Activated T-cell treated with anti-CD3 and anti-CD28 coated beads for 4 hours (primary cell): ENCODE measurements around the gene CT45A8.
"Not testable (repeated sequence)": the region's sequence is repeated elsewhere in the genome, so short reads cannot be mapped to it uniquely, and the experiment has no call there.

Experiments used
- DNase-seq: peaks from one replicate; pipeline ENCODE4 v3.0.0-alpha.2; 2020

Gene CT45A8, protein sequence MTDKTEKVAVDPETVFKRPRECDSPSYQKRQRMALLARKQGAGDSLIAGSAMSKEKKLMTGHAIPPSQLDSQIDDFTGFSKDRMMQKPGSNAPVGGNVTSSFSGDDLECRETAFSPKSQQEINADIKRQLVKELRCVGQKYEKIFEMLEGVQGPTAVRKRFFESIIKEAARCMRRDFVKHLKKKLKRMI

DNA sequence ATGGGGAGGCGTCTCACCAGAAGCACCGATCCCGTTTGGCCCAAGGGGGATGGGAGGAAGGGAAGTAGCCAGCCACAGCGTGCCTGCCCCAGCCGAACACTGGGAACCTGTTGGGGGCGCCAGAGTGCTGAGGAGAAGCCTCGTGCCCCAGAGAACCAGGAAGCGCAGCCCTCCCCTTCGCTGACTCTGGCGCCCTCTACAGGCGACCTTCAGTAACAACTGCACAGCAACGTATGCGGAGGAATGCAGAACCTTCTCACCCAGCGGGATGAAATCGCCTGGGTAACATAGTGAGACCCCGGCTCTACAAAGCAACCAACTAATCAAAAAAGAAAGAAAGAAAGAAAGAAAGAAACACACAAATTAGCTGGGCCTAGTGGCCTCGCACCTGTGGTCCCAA lies at the start of gene CT45A8:
TSS of gene CT45A8 (minus strand) at position 101 of the 400 bp plus-strand sequence. CDS start 3,755 bp downstream, outside the sequence.
- not testable (repeated sequence) for DNase-seq

DNA sequence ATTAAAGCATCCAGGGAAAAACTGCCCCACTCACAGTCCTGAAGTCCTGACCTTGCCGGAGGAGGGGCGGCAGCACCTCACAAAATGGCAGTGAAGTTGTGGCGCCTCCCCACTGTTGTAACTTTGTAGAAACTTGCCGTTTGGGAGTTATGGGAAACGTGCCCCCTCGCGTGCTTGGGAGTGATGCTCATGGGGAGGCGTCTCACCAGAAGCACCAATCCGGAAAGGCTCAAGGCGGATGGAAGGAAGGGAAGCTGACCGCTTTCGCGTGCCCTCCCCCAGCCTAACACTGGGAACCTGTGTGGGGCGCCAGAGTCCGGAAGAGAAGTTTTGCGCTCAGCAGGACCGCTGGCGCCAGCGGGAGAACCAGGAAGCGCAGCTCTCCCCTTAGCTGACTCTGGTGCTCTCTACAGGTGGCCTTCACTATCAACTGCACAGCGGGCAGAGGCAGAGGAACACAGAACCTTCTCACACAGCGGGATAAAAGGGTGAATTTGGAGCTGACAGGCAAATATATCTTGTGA lies 39.0 kb upstream of the CT45A8 start, which contains the start of the genes CT45A10 and SAGE1:
TSS of gene CT45A10 (minus strand) at position 151 of the 524 bp plus-strand sequence. CDS start 8,100 bp downstream, outside the sequence.
TSS of gene SAGE1 (plus strand) at position 423 of the 524 bp plus-strand sequence. CDS start 2,527 bp downstream, outside the sequence.
- DNase-seq, result no peak

DNA sequence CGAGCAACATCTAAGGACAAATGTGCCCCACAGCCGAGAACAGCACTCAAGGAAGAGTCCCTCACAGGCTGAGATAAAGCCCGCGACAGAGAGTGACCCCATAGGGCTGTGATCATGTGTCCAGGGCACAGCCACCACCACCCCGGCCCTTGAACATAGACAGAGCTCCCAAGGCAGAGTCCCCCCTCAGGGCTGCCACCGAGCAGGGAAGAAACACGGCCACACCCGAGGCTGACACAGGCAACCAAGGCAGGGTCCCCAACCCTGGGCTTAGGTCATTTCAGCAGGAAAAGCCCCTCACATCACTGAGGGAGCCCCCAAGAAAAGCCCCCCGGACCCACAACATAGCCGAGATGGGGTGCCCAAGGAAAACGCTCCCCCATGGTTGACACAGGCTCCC lies 38.4 kb upstream of the CT45A8 start:
- no peak for DNase-seq

DNA sequence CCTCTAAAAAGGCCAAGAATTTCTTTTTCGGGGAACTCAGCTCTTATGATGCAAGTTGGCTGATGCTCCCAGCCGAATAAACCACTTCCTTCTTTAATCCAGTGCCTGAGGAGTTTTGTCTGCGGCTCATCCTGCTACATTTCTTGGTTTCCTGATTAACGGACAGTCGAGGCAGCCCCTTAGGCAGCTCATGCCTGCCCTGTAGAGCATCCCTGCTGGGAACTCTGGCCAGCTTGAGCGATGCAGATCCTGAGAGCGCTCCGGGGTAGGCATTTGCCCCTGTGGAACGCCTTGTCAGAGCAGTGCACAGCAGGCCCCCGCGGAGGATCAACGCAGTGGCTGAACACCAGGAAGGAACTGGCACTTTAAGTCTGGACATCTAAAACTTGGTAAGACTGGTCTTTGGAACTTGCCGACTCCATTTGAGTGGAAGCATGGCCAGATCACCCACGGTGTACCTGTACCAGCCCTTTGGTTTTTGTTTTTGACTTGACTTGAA lies 35.8 kb upstream of the CT45A8 start:
- DNase-seq, result no peak

DNA sequence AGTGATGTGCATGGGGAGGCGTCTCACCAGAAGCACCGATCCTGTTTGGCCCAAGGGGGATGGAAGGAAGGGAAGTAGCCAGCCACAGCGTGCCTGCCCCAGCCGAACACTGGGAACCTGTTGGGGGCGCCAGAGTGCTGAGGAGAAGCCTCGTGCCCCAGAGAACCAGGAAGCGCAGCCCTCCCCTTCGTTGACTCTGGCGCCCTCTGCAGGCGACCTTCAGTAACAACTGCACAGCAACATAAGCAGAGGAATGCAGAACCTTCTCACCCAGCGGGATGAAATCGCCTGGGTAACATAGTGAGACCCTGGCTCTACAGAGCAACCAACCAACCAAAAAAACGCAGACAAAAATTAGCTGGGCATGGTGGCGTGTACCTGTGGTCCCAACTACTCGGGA lies 34.6 kb upstream of the CT45A8 start:
- not testable (repeated sequence) for DNase-seq

DNA sequence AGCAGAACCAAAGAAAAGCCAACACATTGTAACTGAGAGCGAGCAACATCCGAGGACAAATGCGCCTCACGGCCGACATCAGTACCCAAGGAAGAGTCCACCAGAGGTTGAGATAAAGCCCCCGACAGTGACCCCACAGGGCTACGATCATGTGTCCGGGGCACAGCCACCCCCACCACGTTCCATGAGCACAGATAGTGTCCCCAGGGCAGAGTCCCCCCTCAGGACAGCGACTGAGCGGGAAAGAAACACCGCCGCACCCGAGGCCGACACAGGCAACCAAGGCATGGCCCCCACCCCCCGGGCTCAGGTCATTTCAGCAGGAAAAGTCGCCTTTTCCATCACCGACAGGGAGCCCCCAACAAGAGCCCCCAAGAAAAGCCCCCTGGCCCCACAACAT lies 33.9 kb upstream of the CT45A8 start:
- DNase-seq, result not testable (repeated sequence)

DNA sequence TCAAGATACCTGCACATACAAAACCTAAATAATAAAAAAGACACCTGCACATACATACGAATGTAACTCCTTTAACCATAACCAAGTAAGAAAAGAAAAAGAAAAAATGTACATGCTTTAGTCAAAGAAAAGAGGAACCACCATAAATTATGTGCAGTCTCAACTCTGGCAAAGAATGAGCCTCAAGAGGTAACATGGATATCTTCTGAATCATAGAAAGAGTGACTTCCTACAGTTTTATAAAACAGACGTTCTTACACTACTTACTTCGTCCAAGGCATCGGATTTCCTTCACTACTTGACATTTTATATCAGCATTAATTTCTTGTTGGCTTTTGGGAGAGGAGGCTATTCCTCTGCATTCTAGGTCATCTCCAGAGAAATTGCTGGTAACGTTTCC lies 28.4 kb upstream of the CT45A8 start:
- DNase-seq, result not testable (repeated sequence)

DNA sequence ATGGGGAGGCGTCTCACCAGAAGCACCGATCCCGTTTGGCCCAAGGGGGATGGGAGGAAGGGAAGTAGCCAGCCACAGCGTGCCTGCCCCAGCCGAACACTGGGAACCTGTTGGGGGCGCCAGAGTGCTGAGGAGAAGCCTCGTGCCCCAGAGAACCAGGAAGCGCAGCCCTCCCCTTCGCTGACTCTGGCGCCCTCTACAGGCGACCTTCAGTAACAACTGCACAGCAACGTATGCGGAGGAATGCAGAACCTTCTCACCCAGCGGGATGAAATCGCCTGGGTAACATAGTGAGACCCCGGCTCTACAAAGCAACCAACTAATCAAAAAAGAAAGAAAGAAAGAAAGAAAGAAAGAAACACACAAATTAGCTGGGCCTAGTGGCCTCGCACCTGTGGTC lies 17.4 kb upstream of the CT45A8 start, which contains the start of gene CT45A9:
TSS of gene CT45A9 (minus strand) at position 101 of the 400 bp plus-strand sequence. CDS start 3,751 bp downstream, outside the sequence.
- not testable (repeated sequence) for DNase-seq

DNA sequence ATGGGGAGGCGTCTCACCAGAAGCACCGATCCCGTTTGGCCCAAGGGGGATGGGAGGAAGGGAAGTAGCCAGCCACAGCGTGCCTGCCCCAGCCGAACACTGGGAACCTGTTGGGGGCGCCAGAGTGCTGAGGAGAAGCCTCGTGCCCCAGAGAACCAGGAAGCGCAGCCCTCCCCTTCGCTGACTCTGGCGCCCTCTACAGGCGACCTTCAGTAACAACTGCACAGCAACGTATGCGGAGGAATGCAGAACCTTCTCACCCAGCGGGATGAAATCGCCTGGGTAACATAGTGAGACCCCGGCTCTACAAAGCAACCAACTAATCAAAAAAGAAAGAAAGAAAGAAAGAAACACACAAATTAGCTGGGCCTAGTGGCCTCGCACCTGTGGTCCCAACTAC lies 17.2 kb downstream of the CT45A8 start, which contains the start of gene CT45A7:
TSS of gene CT45A7 (minus strand) at position 101 of the 400 bp plus-strand sequence. CDS start 3,747 bp downstream, outside the sequence.
- not testable (repeated sequence) for DNase-seq

DNA sequence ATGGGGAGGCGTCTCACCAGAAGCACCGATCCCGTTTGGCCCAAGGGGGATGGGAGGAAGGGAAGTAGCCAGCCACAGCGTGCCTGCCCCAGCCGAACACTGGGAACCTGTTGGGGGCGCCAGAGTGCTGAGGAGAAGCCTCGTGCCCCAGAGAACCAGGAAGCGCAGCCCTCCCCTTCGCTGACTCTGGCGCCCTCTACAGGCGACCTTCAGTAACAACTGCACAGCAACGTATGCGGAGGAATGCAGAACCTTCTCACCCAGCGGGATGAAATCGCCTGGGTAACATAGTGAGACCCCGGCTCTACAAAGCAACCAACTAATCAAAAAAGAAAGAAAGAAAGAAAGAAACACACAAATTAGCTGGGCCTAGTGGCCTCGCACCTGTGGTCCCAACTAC lies 34.4 kb downstream of the CT45A8 start, which contains the start of gene CT45A2:
TSS of gene CT45A2 (minus strand) at position 101 of the 400 bp plus-strand sequence. CDS start 3,747 bp downstream, outside the sequence.
- DNase-seq, result not testable (repeated sequence)

DNA sequence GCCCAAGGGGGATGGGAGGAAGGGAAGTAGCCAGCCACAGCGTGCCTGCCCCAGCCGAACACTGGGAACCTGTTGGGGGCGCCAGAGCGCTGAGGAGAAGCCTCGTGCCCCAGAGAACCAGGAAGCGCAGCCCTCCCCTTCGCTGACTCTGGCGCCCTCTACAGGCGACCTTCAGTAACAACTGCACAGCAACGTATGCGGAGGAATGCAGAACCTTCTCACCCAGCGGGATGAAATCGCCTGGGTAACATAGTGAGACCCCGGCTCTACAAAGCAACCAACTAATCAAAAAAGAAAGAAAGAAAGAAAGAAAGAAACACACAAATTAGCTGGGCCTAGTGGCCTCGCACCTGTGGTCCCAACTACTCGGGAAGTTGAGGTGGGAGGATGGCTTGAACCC lies 51.7 kb downstream of the CT45A8 start, which contains the start of gene CT45A6:
TSS of gene CT45A6 (minus strand) at position 101 of the 400 bp plus-strand sequence. CDS start 3,794 bp downstream, outside the sequence.
- not testable (repeated sequence) for DNase-seq
